Colonic mucosa (tissue), 4 donors: Measurements from ENCODE around the gene DNAJC3. TPM values are rescaled to one million over a fixed set of nuclear protein-coding genes. Genes with fewer than 3 reads are reported as not detected.
"Not testable (repeated sequence)": the region's sequence is repeated elsewhere in the genome, so short reads cannot be mapped to it uniquely, and the experiment has no call there.

ENCODE experiments used
- DNase-seq: peaks from one replicate; pipeline ENCODE4 v3.0.0-alpha.2; 2020
- H3K27ac ChIP-seq: fragments of 200-600 bp; one replicate; pipeline ENCODE4 v1.8.0; 2021
- H3K27me3 ChIP-seq: fragments of 200-600 bp; one replicate; pipeline ENCODE4 v1.8.0; 2021
- H3K36me3 ChIP-seq: fragments of 200-600 bp; one replicate; pipeline ENCODE4 v1.8.0; 2021
- H3K4me1 ChIP-seq: fragments of 200-600 bp; one replicate; pipeline ENCODE4 v1.8.0; 2021; ENCODE audit warnings: mild to moderate bottlenecking
- H3K4me3 ChIP-seq: fragments of 200-600 bp; one replicate; pipeline ENCODE4 v1.8.0; 2021
- H3K9ac ChIP-seq, 2 donors: one replicate each; pipeline ENCODE4 v1.7.0; 2013; ENCODE audit warnings: control low read depth in 2 of 2, low read depth in 2 of 2, low read length in 2 of 2
- H3K9me3 ChIP-seq: fragments of 200-600 bp; one replicate; pipeline ENCODE4 v1.8.0; 2021
- intact Hi-C: fragments of 100-400 bp; cut with DNase I; formaldehyde crosslinking; loops from one replicate; pipeline ENCODE4 v1.14.1; 2022
- total RNA-seq, 2 donors: library from RNA; stranded (reverse); fragmentation: NEBNext Ultra II Directional in 1 of 2; extraction: Animal tissue kit (Norgen Biotek cat#: 25700) in 1 of 2; gene quantifications; one replicate each; pipeline ENCODE4 v1.2.1, GENCODE V29; 2021
- TF ChIP-seq, protein P1 (sequence below): fragments of 200-600 bp; IDR thresholded peaks from one replicate; pipeline ENCODE4 v1.8.0; 2022; ENCODE audit warnings: antibody characterized with exemption, mild to moderate bottlenecking
- donor health status: healthy.
- donor health status: DM: no; HTN: no; CAD: no.
- donor health status: DM: no; HTN: no; CAD: no.

The DNAJC3 gene
- total RNA-seq, 2 donors from 2014 or later, result 70.6 to 76.8 TPM

DNA sequence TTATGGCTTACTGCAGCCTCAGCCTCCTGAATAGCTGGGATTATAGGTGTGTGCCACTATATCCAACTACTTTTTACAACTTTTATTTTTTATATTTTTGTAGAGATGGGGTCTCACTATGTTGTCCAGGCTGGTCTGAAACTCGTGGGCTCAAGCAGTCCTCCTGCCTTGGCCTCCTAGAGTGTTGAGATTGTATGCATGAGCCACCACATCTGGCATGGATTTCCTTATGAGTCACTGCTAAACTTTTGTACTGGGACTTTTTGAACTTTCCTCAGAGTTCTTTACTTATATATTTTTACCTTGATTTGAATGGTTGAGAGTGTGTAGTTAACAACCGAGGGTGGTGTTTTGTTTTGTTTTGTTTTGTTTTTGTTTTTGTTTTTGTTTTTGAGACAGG lies 33.4 kb downstream of the DNAJC3 start:
- H3K4me3 ChIP-seq, result no peak overlapping the region
- no peak for DNase-seq
- TF ChIP-seq, protein P1, sequence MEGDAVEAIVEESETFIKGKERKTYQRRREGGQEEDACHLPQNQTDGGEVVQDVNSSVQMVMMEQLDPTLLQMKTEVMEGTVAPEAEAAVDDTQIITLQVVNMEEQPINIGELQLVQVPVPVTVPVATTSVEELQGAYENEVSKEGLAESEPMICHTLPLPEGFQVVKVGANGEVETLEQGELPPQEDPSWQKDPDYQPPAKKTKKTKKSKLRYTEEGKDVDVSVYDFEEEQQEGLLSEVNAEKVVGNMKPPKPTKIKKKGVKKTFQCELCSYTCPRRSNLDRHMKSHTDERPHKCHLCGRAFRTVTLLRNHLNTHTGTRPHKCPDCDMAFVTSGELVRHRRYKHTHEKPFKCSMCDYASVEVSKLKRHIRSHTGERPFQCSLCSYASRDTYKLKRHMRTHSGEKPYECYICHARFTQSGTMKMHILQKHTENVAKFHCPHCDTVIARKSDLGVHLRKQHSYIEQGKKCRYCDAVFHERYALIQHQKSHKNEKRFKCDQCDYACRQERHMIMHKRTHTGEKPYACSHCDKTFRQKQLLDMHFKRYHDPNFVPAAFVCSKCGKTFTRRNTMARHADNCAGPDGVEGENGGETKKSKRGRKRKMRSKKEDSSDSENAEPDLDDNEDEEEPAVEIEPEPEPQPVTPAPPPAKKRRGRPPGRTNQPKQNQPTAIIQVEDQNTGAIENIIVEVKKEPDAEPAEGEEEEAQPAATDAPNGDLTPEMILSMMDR, result no peak
- H3K27me3 ChIP-seq, result no peaks in the 10 kb centered on the region
- H3K36me3 ChIP-seq, result no peaks in the 10 kb centered on the region
- no peaks in the 10 kb centered on the region for H3K4me1 ChIP-seq
- H3K27ac ChIP-seq, result no peak overlapping the region
- no peak overlapping the region for H3K9ac ChIP-seq
- intact Hi-C loops, result no loop called here
- H3K9me3 ChIP-seq, result no peaks in the 10 kb centered on the region

DNA sequence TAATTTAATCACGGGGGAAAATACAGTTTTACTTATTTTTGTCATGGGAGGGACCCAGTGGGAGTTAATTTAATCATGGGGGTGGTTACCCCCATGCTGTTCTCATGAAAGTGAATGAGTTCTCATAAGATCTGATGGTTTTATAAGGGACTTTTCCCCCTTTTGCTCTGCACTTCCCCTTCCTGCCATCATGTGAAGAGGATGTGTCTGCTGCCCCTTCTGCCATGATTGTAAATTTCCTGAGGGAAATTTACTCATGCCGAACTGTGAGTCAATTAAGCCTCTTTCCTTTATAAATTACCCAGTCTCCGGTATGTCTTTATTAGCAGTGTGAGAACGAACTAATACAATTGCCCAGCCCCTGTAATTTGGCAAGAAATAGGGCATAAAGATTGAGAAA lies 35.9 kb downstream of the DNAJC3 start:
- H3K36me3 ChIP-seq, H3K4me3 ChIP-seq, intact Hi-C loops, DNase-seq, H3K27me3 ChIP-seq, H3K9me3 ChIP-seq, H3K4me1 ChIP-seq, H3K9ac ChIP-seq, H3K27ac ChIP-seq: not testable (repeated sequence)

DNA sequence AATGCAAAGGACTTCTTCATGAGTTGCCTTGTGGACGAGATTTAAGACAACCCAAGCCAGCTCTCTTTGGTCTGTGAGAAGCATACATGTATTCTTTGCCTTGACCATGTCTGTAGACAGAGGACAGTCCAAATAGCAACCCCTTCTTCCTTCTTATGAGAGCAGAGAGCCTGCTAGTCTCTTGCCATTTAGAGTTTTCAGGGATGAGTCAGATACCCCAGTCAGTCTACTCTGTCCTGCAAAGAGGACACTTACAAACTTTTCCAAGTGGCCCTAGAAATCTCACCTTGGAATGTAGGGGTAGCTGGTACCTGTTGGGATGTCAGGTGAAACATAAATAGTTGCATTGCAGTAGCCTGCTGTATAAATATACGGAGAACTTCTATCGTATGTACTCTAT lies 36.7 kb downstream of the DNAJC3 start:
- Histone ChIP-seq H3K27ac (no peak overlapping the region), H3K27me3 (no peaks in the 10 kb centered on the region), H3K4me3 (no peak overlapping the region), H3K36me3 (no peaks in the 10 kb centered on the region), H3K9ac (no peak overlapping the region), H3K9me3 (no peaks in the 10 kb centered on the region), H3K4me1 (no peaks in the 10 kb centered on the region)
- TF ChIP-seq, protein P1, result no peak
- intact Hi-C loops, result no loop called here
- no peak for DNase-seq

DNA sequence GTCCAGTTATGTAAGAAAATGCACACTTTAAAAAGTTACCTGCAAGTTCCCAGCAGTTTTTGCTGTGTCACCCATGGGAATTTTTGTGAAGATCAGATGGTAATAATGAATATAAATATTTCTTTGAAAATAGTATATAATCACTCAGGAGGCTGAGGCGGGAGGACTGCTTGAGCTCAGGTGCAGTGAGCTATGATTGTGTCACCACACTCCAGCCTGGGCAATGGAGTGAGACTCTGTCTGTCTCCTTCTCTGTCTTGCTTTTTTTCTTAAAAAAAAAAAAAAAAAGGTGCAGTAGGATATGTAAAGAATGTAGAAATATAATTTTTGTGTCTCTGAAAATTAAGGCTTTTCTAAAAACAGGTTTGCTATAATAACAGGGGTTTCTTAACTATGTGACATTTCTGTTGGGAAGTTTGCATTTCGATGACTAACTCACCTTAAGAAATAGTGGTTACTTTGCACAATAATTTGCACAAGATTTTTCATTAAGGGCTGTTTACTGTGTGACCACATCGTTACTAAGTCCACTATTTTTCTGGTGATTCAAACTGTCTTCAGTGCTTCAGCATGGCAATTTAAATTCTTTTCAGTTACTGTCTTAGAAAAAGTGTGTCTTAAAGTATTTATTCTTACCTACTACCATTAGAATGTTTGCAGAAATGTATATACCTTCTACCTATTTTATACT lies 37.3 kb downstream of the DNAJC3 start:
- no peak overlapping the region for H3K4me3 ChIP-seq
- H3K36me3 ChIP-seq, result no peaks in the 10 kb centered on the region

DNA sequence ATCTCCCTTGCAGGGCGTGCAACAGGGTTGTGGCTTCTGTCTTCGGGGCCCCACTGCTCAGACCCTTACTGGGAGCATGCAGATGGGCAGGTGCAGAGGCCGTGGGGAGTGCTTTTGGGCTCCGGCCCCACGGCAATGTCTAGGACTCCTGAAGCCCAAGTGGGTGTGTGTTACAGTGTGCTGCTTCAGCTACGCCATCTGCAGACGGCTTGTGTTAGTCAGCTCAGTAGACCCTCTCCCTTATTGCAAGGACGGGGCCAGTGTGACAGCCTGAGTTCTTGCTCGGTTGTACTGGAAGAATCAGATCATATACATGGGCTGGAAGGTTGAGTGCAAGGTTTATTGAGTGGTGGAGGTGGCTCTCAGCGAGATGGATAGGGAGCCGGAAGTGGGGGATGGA lies 39.3 kb downstream of the DNAJC3 start:
- TF ChIP-seq, protein P1, result no peak
- no peaks in the 10 kb centered on the region for H3K9me3 ChIP-seq
- no peaks in the 10 kb centered on the region for H3K27me3 ChIP-seq
- H3K27ac ChIP-seq, result no peak overlapping the region
- DNase-seq, result no peak
- H3K36me3 ChIP-seq, result no peaks in the 10 kb centered on the region
- intact Hi-C loops, result no loop called here
- no peaks in the 10 kb centered on the region for H3K4me1 ChIP-seq
- H3K9ac ChIP-seq, result no peak overlapping the region
- H3K4me3 ChIP-seq, result no peak overlapping the region

More for the DNA sequence above, 37.3 kb downstream of the DNAJC3 start:
- no peaks in the 10 kb centered on the region for H3K27me3 ChIP-seq
- DNase-seq, result no peak
- no peaks in the 10 kb centered on the region for H3K4me1 ChIP-seq
- no peak overlapping the region for H3K27ac ChIP-seq
- intact Hi-C loops, result no loop called here
- no peak overlapping the region for H3K9ac ChIP-seq
- no peaks in the 10 kb centered on the region for H3K9me3 ChIP-seq
- TF ChIP-seq, protein P1, result no peak

DNA sequence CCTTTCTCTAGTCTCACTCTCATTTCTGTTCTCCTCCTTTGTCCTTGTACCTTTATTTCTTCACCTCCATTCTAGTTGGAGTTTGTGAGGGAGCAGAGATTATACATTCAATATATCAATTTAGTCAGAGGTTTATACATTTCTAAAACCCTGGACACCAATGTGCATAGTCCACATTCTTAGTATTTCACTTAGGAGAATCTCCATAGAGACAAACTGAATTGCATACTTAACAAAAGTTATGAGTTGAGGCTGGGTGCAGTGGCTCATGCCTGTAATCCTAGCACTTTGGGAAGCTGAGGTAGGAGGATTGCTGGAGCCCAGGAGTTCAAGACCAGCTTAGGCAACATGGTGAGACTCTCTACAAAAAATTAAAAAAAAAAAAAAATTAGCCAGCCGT lies 45.3 kb downstream of the DNAJC3 start:
- TF ChIP-seq, protein P1, result no peak
- Histone ChIP-seq H3K27me3 (no peaks in the 10 kb centered on the region), H3K4me3 (no peak overlapping the region), H3K36me3 (no peaks in the 10 kb centered on the region), H3K27ac (no peak overlapping the region), H3K9ac (no peak overlapping the region), H3K9me3 (no peaks in the 10 kb centered on the region), H3K4me1 (no peaks in the 10 kb centered on the region)
- DNase-seq, result no peak
- intact Hi-C loops, result no loop called here
